Measurements from ENCODE around the gene SH3BGRL. TPM values are rescaled to one million over a fixed set of nuclear protein-coding genes. Genes with fewer than 3 reads are reported as not detected.

Gene SH3BGRL
- polyA plus RNA-seq, 3 donors, result 203 to 374 (median 318) TPM

DNA sequence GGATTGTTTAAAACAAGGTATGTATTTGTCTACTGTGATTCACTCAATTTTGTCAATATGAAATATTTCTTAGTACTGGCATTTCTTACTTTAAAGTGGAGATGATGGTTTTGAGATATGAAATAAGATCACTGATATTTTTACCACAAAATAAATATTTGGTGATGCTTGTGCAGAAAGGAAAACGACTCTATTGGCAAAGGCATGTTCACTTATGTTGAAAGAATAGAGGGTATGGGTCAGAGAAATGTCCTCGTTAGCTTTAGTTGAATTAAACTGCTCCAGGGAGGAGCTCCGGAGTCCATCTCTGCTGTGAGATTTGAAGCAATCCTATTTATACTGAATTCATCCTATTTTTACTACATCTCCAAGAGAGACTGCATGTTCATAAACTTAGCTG lies 84.2 kb downstream of the SH3BGRL start:
- Histone ChIP-seq H4K20me1 (ENCODE audit: insufficient read depth, low read length) (no peaks in the 10 kb centered on the region), H3K79me2 (ENCODE audit: insufficient read depth, low read length) (no peaks in the 10 kb centered on the region), H3K4me1 (ENCODE audit: control insufficient read depth in 1 of 2, insufficient read depth in 2 of 2, low read length in 2 of 2) (no peaks in the 10 kb centered on the region), H3K27me3 (ENCODE audit: control insufficient read depth in 2 of 2, insufficient read depth in 2 of 2, low read length in 2 of 2) (no peaks in the 10 kb centered on the region), H3K4me2 (replicated peaks; ENCODE audit: extremely low read depth, low read length, poor library complexity, severe bottlenecking) (no peak overlapping the region), H2AFZ (ENCODE audit: insufficient read depth, low read depth, low read length, poor library complexity, severe bottlenecking) (no peak overlapping the region), H3K9me3 (replicated peaks in 1 of 2; ENCODE audit: control insufficient read depth in 1 of 2, insufficient read depth in 1 of 2, low read length in 2 of 2) (peaks cover 1% of the 10 kb centered on the region in 2 donors), H3K9ac (ENCODE audit: insufficient read depth, low read length, poor library complexity, severe bottlenecking) (no peak overlapping the region), H3K27ac (ENCODE audit: low read depth in 1 of 2, low read length in 2 of 2) (no peak overlapping the region), H3K4me3 (replicated peaks in 1 of 3; ENCODE audit: low read depth in 2 of 3, low read length in 3 of 3) (no peak overlapping the region), H3K36me3 (replicated peaks in 1 of 2; ENCODE audit: control insufficient read depth in 1 of 2, insufficient read depth in 2 of 2, low read length in 2 of 2) (peaks cover 0 to 8% of the 10 kb centered on the region in 2 donors)
- H3K27me3 Mint-ChIP-seq (ENCODE audit: low read depth in 3 of 3), result peaks cover 0 to 2% (median 0%) of the 10 kb centered on the region in 3 donors
- H3K4me1 Mint-ChIP-seq, result no peaks in the 10 kb centered on the region
- WGBS (ENCODE audit: insufficient coverage), result no CpG with 5 or more reads among the region's 3 CpGs
- H3K9me3 Mint-ChIP-seq, result peaks cover 6 to 21% (median 11%) of the 10 kb centered on the region in 7 donors
- H3K4me3 Mint-ChIP-seq, result no peak overlapping the region
- H3K36me3 Mint-ChIP-seq, result peaks cover 3 to 12% of the 10 kb centered on the region in 2 donors
- no peak for TF ChIP-seq CTCF (IDR thresholded peaks at IDR 0.05)
- intact Hi-C loops (cut with micrococcal nuclease), result no loop called here
- DNase-seq, result no peak
- no peak overlapping the region for H3K27ac Mint-ChIP-seq

- no peaks in the 10 kb centered on the region for H3K4me1 Mint-ChIP-seq
- no peak overlapping the region for H3K4me3 ChIP-seq (replicated peaks in 1 of 3; ENCODE audit: low read depth in 2 of 3, low read length in 3 of 3)
- H3K9ac ChIP-seq (ENCODE audit: insufficient read depth, low read length, poor library complexity, severe bottlenecking), result no peak overlapping the region
- no peak for DNase-seq
- no peaks in the 10 kb centered on the region for H4K20me1 ChIP-seq (ENCODE audit: insufficient read depth, low read length)
- no peaks in the 10 kb centered on the region for H3K79me2 ChIP-seq (ENCODE audit: insufficient read depth, low read length)
- intact Hi-C loops (cut with micrococcal nuclease), result no loop called here
- peaks cover 5 to 23% (median 15%) of the 10 kb centered on the region in 7 donors for H3K9me3 Mint-ChIP-seq
- no peak overlapping the region for H3K27ac ChIP-seq (ENCODE audit: low read depth in 1 of 2, low read length in 2 of 2)
- peaks cover 6 to 7% of the 10 kb centered on the region in 2 donors for H3K9me3 ChIP-seq (replicated peaks in 1 of 2; ENCODE audit: control insufficient read depth in 1 of 2, insufficient read depth in 1 of 2, low read length in 2 of 2)
- no peak overlapping the region for H3K27ac Mint-ChIP-seq
- no CpG with 5 or more reads among the region's 1 CpG for WGBS (ENCODE audit: insufficient coverage)
- H3K4me1 ChIP-seq (ENCODE audit: control insufficient read depth in 1 of 2, insufficient read depth in 2 of 2, low read length in 2 of 2), result no peaks in the 10 kb centered on the region
- H3K36me3 ChIP-seq (replicated peaks in 1 of 2; ENCODE audit: control insufficient read depth in 1 of 2, insufficient read depth in 2 of 2, low read length in 2 of 2), result peaks cover 0 to 13% of the 10 kb centered on the region in 2 donors
- no peak for TF ChIP-seq CTCF (IDR thresholded peaks at IDR 0.05)
- no peaks in the 10 kb centered on the region for H3K27me3 ChIP-seq (ENCODE audit: control insufficient read depth in 2 of 2, insufficient read depth in 2 of 2, low read length in 2 of 2)
- peaks cover 5 to 15% of the 10 kb centered on the region in 2 donors for H3K36me3 Mint-ChIP-seq
- H3K4me2 ChIP-seq (replicated peaks; ENCODE audit: extremely low read depth, low read length, poor library complexity, severe bottlenecking), result no peak overlapping the region
- H3K27me3 Mint-ChIP-seq (ENCODE audit: low read depth in 3 of 3), result peaks cover 0 to 2% (median 0%) of the 10 kb centered on the region in 3 donors
- no peak overlapping the region for H2AFZ ChIP-seq (ENCODE audit: insufficient read depth, low read depth, low read length, poor library complexity, severe bottlenecking)
- H3K4me3 Mint-ChIP-seq, result no peak overlapping the region
Measured at GRCh38 chrX:81286608-81287007, 84.7 kb downstream of the SH3BGRL start.
